GM21381 (cell line): Measurements from ENCODE around the gene SRRM4.
"Not testable (repeated sequence)": the region's sequence is repeated elsewhere in the genome, so short reads cannot be mapped to it uniquely, and the experiment has no call there.

Experiments used
- ATAC-seq: cut with Tn5 transposase; IDR thresholded peaks from one replicate; pipeline ENCODE4 v1.9.1; 2021; ENCODE audit warnings: mild to moderate bottlenecking, moderate library complexity; ENCODE audit not compliant: unreplicated experiment

SRRM4 gene

GRCh38 chr12:119008273-119008672, 26.9 kb downstream of the SRRM4 start:
- not testable (repeated sequence) for ATAC-seq

DNA sequence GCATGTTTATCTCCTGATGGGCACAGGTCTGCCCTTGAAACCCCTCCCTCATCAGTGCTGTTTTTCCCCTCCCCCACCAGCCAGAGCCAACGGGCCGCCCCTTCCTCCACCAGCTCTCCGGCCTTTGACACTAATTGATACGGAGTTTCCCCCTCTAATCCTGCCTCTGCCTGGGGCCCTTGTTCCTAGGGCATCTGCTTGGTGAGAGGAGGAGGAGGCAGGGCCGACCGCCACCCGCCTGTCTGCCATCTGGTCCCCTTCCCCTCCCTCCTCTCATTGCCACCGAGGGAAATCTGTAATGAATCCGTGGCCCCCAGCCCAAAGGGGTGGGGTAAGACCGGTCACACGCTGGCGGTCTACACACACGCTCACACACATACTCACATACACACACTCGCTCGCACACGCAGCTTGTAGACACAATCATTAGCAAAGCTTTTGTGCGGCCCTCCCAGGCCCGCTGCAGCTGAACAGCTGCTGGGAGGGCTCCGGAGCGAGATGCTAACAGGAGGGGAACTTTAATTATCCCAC, 27.4 kb downstream of the SRRM4 start:
- no peak for ATAC-seq

DNA sequence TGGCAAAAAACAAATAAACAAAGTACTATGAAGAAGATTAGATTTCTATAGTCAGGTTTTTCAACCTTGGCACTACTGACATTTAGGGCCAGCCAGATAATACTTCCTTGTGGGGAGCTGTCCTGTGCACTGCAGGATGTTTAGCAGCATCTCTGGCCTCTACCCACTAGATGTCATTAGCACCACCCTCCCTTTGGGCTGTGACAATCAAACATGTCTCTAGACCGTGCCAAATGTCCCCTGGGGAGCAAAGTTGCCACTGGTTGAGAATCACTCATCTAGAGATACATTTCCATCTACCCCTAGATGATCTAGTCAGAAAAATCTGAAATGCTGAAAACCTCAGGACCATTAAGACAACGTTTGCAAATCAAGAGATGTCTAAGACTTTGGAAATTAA, 29.9 kb downstream of the SRRM4 start:
- no peak for ATAC-seq

DNA sequence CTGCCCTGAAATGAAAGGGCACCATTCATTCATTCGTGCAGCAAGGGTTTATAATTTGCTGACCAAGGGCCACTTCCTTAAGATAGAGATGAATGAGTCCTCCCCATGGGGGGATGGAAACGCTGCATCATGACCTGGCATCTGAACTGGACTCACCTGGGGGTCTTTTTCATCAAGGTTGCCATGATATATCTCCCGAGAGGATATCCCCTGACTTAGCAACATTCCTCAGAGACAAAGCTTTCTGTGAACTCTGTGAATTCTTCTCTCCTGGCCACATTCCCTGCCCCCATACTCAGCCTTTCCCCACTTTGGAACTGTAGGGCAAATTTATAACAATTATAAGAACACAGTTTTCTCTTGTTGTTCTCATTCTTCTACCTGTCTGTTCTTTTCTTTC, 30.8 kb downstream of the SRRM4 start:
- no peak for ATAC-seq

DNA sequence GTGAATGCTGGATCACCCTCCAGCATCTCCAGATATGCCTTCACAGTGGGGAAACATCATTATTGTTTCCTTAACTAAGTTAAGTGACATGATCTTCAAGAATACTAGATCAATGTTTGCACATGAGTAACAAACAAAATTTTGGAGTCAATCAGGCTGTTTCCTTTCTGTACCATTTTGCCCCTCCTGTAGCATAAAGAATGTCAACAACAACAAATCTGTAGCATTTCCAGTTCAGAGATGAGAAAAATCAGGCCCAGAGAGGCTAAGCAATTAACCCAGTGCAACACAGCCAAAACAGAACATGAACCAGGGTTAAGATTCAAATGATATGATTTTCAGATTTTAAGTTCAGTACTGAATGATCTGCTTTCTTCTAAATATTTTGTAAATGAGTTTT, 31.7 kb downstream of the SRRM4 start:
- no peak for ATAC-seq

DNA sequence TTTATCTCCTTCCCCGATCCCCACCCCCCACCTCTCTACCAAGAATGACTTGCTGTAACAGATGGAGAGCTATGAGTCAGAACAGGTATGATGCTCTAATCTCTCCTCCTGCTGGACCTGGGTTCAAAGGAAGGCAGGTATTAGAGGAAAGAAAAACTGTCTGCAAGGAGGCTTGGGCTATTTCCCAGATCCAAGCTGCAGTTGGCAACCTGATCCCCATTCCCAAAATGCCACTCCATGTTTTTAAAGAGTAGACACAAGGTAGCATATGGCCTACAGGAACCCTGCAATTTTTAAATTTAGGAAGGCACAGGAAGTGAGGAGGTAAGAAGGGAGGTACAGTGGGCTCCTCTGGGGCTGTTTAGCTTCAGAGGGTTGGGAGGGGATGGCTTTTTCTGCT, 33.0 kb downstream of the SRRM4 start:
- ATAC-seq = no peak

- ATAC-seq = no peak
Measured at GRCh38 chr12:119016715-119017114, 35.4 kb downstream of the SRRM4 start.

DNA sequence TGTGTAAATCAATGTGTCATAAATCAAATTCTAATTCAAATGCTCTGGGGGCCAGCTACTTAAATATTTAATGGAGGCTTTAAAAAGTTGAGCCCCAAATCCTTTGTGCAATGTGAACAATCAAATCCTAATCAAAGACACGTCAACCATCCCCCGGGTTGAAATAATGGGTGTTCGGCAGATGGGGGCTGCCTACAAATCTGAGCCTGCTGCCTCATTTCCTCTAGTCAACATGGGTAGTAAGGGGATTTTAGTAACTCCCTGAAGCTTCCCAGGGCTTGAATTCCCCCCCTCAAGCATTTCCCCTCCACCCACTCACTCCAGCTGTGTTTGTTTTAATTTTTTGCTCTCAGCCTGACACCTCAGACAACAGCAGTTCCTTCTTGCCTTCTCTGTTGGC, 37.8 kb downstream of the SRRM4 start:
- ATAC-seq = no peak

- ATAC-seq = no peak
Measured at GRCh38 chr12:119020406-119021360, 39.3 kb downstream of the SRRM4 start.

DNA sequence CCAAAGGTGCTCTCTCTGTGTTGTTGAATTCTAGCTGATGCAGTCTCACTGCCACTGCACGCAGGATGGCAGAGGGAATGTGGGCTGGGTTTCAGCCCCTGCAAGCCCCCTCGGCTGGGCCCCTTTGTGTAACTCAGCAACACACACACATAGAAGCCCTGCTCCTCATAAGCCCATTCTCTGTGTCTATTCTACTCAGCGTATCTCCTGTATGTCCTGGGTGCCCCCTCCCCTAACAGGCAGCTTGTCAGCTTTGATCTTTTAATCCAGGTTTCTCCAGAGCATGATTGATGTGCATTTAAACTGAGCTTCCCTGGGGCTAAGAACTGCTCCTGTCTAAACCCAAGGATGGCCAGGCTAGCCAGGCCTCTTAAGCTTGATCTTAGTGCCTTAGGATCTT, 43.0 kb downstream of the SRRM4 start:
- ATAC-seq = no peak

GRCh38 chr12:119025786-119026185, 44.4 kb downstream of the SRRM4 start:
- no peak for ATAC-seq

DNA sequence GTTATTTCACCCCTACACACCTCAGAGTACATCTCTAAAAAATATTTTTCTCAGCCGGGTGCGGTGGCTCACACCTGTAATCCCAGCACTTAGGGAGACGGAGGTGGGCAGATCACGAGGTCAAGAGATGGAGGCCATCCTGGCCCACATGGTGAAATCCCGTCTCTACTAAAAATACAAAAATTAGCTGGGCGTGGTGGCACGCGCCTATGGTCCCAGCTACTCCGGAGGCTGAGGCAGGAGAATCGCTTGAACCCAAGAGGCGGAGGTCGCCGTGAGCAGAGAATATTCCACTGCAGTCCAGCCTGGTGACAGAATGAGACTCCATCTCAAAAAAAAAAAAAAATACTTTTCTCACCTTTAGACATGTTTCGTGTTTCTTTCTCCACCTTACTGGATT, 52.0 kb downstream of the SRRM4 start:
- ATAC-seq = not testable (repeated sequence)

GRCh38 chr12:119036878-119037825, 55.8 kb downstream of the SRRM4 start:
- no peak for ATAC-seq

- no peak for ATAC-seq
Measured at GRCh38 chr12:119044094-119044493, 62.8 kb downstream of the SRRM4 start.

GRCh38 chr12:119047641-119048040, 66.3 kb downstream of the SRRM4 start:
- ATAC-seq = no peak

DNA sequence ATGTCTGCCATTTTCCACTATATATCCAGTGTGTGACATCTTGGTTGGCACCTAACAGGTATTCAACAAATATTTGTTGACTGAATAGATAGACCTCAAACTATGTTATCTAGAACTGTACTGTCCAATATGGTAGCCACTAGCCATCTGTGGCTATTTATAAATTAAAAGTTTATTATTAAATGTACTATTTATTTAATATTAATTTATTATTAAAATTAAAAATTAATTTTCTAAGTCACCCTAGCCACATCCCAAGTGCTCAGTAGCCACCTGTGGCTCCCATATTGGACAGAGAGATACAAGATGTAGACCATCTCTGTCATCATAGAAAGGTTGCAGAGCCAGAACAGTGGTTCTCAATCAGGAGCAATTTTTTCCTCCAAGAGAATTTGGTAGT, 69.3 kb downstream of the SRRM4 start:
- no peak for ATAC-seq

DNA sequence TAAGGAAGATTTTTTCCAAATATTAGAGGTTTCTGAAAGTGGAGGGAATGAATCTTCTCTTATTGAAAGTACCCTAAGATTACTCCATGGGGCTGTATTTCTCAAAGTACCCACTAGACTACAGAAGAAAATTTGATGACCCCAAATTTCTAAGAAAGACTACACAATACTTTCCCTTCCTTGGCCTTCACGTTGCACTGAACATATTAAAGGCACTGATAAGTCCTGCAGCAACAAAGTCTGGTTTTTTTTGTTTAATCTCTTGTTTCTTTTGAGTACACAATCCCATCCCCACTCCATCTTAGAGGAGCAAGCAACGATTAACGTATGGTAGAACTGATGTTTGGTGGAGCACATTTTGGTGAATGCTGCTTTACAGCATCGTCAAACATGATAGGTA, 70.1 kb downstream of the SRRM4 start:
- no peak for ATAC-seq

DNA sequence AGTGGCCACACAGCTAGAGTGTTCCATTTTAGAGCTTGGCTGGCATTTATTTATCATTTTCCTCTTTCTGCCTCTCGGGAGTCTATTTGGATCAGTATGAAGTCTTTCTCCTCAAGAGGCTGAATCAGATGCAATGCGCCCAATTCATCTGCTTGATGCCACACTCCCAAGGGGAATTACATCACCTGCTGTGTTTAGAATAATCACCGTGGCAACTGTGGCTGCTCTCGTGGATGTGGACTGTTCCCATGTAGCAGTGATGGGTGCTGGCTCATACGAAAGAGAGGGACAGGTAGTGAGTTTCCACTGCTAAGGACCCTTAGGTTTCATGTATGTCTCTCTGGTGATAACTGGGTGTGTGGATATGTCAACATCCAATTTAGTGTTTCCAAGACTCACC, 70.7 kb downstream of the SRRM4 start:
- no peak for ATAC-seq

DNA sequence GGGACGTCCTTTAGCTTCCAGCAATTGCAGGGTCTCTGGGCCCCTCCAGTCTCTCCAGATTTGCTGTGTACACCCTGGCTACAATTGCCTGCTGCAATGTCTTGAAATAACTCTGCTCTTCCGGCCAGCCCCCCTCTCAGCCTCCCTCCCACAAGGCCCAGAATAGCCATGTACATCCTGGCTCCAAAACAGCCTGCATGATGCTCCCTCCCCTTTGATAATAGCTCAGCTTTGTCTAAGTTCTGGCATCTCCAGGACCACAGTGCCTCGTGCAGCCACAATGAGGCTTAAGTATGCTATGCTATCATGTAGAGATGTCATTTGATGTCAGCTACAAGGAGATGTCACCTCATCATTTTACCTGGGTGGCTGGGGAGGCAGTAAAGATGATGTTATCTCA, 74.6 kb downstream of the SRRM4 start:
- ATAC-seq = no peak

- no peak for ATAC-seq
Measured at GRCh38 chr12:119060847-119061796, 79.8 kb downstream of the SRRM4 start.
